ENCODE results near the gene KRTAP10-4. TPM values are rescaled to one million over a fixed set of nuclear protein-coding genes. Genes with fewer than 3 reads are reported as not detected.

Gene KRTAP10-4
- total and polyA plus RNA-seq, 7 donors, result not detected

DNA sequence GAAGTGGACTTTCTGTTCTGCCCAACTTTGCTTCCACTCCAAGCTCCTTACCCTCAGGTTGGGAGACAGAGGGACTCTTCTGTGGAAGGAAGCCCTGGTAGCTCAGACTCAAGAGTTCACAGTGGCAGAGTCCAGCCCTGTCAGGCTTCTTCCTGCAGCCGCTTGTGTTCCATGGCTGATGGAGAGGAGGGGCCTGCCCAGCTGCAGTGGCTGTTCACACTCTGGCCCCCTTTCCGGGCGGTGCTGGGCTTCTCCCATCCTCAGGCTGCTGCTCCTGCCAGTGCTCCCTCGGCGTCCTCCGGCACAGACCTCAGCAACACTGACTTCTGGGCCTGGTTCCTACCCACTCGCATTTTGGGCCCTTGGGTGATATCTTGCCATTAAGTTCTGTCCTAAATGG, 37.6 kb upstream of the KRTAP10-4 start:
- no peaks in the 10 kb centered on the region for H3K4me1 ChIP-seq
- intact Hi-C loops (cut with DNase I), result no loop called here
- no peaks in the 10 kb centered on the region for H3K9me3 ChIP-seq
- DNase-seq (no peak), ATAC-seq (no peak)
- H3K4me3 ChIP-seq, result no peak overlapping the region
- no peaks in the 10 kb centered on the region for H3K36me3 ChIP-seq (ENCODE audit: insufficient read depth in 1 of 2, low read depth in 1 of 2)
- H3K27ac ChIP-seq, result no peak overlapping the region
- TF ChIP-seq, protein P1, sequence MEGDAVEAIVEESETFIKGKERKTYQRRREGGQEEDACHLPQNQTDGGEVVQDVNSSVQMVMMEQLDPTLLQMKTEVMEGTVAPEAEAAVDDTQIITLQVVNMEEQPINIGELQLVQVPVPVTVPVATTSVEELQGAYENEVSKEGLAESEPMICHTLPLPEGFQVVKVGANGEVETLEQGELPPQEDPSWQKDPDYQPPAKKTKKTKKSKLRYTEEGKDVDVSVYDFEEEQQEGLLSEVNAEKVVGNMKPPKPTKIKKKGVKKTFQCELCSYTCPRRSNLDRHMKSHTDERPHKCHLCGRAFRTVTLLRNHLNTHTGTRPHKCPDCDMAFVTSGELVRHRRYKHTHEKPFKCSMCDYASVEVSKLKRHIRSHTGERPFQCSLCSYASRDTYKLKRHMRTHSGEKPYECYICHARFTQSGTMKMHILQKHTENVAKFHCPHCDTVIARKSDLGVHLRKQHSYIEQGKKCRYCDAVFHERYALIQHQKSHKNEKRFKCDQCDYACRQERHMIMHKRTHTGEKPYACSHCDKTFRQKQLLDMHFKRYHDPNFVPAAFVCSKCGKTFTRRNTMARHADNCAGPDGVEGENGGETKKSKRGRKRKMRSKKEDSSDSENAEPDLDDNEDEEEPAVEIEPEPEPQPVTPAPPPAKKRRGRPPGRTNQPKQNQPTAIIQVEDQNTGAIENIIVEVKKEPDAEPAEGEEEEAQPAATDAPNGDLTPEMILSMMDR (IDR thresholded peaks at IDR 0.05), result no peak
- peaks cover 0 to 19% (median 9%) of the 10 kb centered on the region in 3 donors for H3K27me3 ChIP-seq (ENCODE audit: insufficient read depth in 3 of 3, low read length in 2 of 3)
- 42 to 51% (median 45%) methylated on average over 7 of the region's 7 CpGs for WGBS, 3 donors

DNA sequence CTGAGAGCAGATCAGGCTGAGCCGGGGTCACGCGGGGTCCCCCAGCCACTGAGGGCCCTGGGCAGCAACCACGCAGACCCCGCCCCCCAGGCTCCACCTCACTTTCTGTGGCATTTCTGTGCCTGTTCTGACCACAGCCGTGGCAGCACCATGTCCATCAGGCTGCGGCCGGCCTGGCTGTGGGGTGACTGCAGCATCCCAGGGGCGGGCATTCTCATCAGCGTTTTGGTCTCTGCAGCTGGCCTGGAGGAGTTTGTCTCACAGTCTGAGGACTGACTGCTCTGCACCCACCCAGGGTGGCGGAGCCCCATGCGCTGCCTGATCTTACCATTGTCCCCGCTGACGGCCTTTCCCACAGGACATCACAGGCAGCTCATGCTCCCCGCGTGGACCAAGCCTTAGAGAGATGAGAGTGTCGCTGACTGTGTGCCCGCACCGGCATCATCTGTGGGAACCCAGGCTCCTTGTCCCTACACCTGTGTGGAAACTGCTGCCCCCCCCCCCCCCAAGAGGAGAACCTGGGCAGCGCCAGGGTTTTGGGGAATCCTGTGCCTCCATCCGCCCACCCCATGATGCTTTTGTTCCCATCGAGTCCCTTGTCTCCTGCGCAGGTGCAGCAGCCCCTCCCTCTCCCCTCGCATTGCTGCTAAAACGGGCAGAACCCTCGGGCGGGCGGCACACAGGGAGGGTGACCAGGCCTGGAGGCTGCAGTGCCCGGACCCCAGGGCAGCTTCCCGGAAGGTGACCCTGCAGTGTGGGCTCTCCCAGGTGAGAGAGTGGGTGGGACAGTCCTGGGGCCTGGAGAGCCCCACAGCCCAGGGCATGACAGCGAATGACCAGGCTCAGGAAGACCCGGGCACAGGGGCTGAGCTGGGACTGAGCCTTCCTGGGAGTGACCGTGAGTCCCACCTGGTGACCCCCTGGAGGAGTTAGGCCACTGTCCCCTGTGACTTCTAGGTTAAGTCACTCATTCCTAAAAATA, 35.3 kb upstream of the KRTAP10-4 start:
- H3K27me3 ChIP-seq (ENCODE audit: insufficient read depth in 3 of 3, low read length in 2 of 3), result peaks cover 0 to 17% (median 9%) of the 10 kb centered on the region in 3 donors
- H3K4me1 ChIP-seq, result no peaks in the 10 kb centered on the region
- 90 to 92% (median 90%) methylated on average over 30 to 33 of the region's 33 CpGs for WGBS, 3 donors
- DNase-seq (no peak), ATAC-seq (no peak)
- TF ChIP-seq, protein P1 (IDR thresholded peaks at IDR 0.05), result no peak
- H3K9me3 ChIP-seq, result no peaks in the 10 kb centered on the region
- H3K36me3 ChIP-seq (ENCODE audit: insufficient read depth in 1 of 2, low read depth in 1 of 2), result no peaks in the 10 kb centered on the region
- no peak overlapping the region for H3K27ac ChIP-seq
- intact Hi-C loops (cut with DNase I), result no loop called here
- no peak overlapping the region for H3K4me3 ChIP-seq

DNA sequence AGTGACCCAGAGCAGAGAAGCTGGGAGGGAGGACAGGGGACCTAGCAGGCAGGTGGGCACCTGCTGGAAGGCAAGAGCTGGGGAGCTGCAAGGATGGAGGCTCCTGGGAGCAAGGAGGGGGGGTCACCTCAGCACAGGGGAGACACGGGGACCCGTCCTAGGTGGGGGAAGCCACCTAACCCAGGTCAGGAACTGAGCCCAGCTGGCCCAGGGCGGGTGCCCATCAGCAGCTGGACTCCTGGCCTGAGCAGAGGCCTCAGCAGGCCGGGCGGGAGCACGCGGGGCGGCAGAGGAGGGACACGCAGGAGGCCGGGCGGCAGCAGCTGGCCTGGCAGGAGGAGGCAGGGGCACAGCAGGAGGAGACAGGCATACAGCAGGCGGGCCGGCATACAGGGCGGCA, 34.5 kb upstream of the KRTAP10-4 start:
- DNase-seq, result no peak

DNA sequence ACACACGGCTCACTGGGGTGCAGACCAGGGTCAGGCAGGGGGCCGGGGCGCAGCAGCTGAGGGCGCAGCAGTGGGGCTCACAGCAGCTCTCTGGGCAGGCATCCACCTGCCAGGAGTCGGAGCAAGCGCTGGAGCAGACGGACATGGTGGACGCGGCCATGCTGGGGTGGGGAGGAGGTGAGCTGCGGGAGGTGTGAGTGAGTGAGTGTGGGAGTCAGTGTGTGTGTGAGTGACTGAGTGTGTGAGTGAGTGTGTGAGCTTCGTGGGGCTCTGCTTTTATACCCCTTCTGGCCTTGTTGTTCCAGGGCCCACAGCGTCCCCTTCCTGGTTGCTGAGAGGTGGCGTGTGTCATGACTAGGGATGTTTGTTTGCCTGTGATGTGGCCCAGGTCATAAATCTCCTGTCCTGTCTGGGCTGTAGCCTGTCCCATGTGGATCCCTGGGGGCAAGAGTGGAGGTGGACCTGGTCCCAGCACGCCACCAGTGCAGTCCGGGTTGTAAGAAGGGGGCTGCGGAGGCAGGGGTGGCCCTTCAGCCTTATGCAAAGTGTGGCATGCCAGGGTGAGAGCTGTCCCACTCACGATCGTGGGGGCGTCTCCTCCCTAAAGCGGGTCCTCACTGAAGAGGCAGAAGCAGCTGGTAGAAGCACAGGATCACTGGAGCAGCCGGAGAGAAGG, 33.4 kb upstream of the KRTAP10-4 start, which contains the start of gene KRTAP10-1:
Gene KRTAP10-1, minus strand, starts transcription at position 205 of the 676 bp plus-strand sequence. Its CDS starts 45 bp downstream, at position 160.
- no peaks in the 10 kb centered on the region for H3K36me3 ChIP-seq (ENCODE audit: insufficient read depth in 1 of 2, low read depth in 1 of 2)
- H3K4me3 ChIP-seq, result no peak within 1 kb of the TSS
- no peaks in the 10 kb centered on the region for H3K9me3 ChIP-seq
- WGBS, 3 donors, result 33 to 54% (median 53%) methylated on average over 20 to 21 of the region's 21 CpGs
- intact Hi-C loops (cut with DNase I), result no loop called here
- DNase-seq (no peak), ATAC-seq (no peak)
- H3K27me3 ChIP-seq (ENCODE audit: insufficient read depth in 3 of 3, low read length in 2 of 3), result peaks cover 0 to 17% (median 7%) of the 10 kb centered on the region in 3 donors
- H3K27ac ChIP-seq, result no peak within 1 kb of the TSS
- no peaks in the 10 kb centered on the region for H3K4me1 ChIP-seq
- TF ChIP-seq, protein P1 (IDR thresholded peaks at IDR 0.05), result no peak

More for the DNA sequence above, 34.5 kb upstream of the KRTAP10-4 start:
- 19 to 24% (median 21%) methylated on average over 6 to 14 of the region's 14 CpGs for WGBS, 3 donors
- Histone ChIP-seq H3K9me3 (no peaks in the 10 kb centered on the region), H3K27me3 (ENCODE audit: insufficient read depth in 3 of 3, low read length in 2 of 3) (peaks cover 0 to 17% (median 9%) of the 10 kb centered on the region in 3 donors), H3K4me3 (no peak overlapping the region), H3K27ac (no peak overlapping the region), H3K36me3 (ENCODE audit: insufficient read depth in 1 of 2, low read depth in 1 of 2) (no peaks in the 10 kb centered on the region), H3K4me1 (no peaks in the 10 kb centered on the region)
- ATAC-seq, result no peak
- intact Hi-C loops (cut with DNase I), result no loop called here
- TF ChIP-seq, protein P1 (IDR thresholded peaks at IDR 0.05), result no peak

Data from psoas muscle (tissue), 8 donors.